ENCODE measurements around the gene KMT2D.

Gene KMT2D

GRCh38 chr12:49060237-49061156 lies at the start of gene KMT2D:
Gene KMT2D, minus strand, starts transcription at chr12:49060794. Its CDS starts 5,470 bp downstream, at chr12:49055324.
- POLR2A ChIA-PET, result interaction anchor here (1.2 to 1.5 kb wide), 2 partner anchors 10 to 70 kb away, joined by 7 read pairs; partner anchors contain the start of genes RHEBL1 and TUBA1B

GRCh38 chr12:49109641-49110463 lies 49.3 kb upstream of the KMT2D start:
- ChIA-PET POLR2A (interaction anchor here (0.6 to 7.8 kb wide), 15 partner anchors 8 to 51 kb away, joined by 3 to 112 read pairs (median 4); partner anchors contain the start of genes RHEBL1 and TUBA1B), CTCF (interaction anchor here (0.6 to 3.5 kb wide), 10 partner anchors 10 to 134 kb away, joined by 3 to 21 read pairs (median 5); partner anchors contain the start of gene RHEBL1)
- TF ChIP-seq BHLHE40 (IDR thresholded peaks at IDR 0.05; ENCODE audit: borderline replicate concordance), result no peak
- no peak for TF ChIP-seq CTBP1 (IDR thresholded peaks at IDR 0.05; ENCODE audit: borderline replicate concordance)
- TF ChIP-seq ELF4 (IDR thresholded peaks at IDR 0.05), result no peak
- no peak for TF ChIP-seq L3MBTL2 (conservative IDR thresholded peaks at IDR 0.05)
- TF ChIP-seq TARDBP (IDR thresholded peaks at IDR 0.05), result no peak
- TF ChIP-seq ARNT (IDR thresholded peaks at IDR 0.05), result no peak
- TF ChIP-seq LEF1 (IDR thresholded peaks at IDR 0.05; ENCODE audit: borderline replicate concordance), result no peak
- TF ChIP-seq PKNOX1 (IDR thresholded peaks at IDR 0.05), result no peak
- no peak for TF ChIP-seq FOXA1 (IDR thresholded peaks at IDR 0.05)
- TF ChIP-seq HDGF (IDR thresholded peaks at IDR 0.05; ENCODE audit: borderline replicate concordance), result no peak
- no peak for TF ChIP-seq ZNF384 (IDR thresholded peaks at IDR 0.05)
- no peak for TF ChIP-seq SP1 (IDR thresholded peaks at IDR 0.05)
- TF ChIP-seq FOXM1 (IDR thresholded peaks at IDR 0.05; ENCODE audit: borderline replicate concordance), result no peak
- no peak for TF ChIP-seq NFRKB (IDR thresholded peaks at IDR 0.05)
- no peak for TF ChIP-seq FOXK2 (IDR thresholded peaks at IDR 0.05)
- no peak for TF ChIP-seq SUZ12 (IDR thresholded peaks at IDR 0.05)
- DNase-seq (ENCODE audit: extremely low spot score), result no peak

More at GRCh38 chr12:49060237-49061156, at the start of gene KMT2D:
- TF ChIP-seq FOXM1 (IDR thresholded peaks at IDR 0.05; ENCODE audit: borderline replicate concordance) (peak; percentile 84), CTBP1 (IDR thresholded peaks at IDR 0.05; ENCODE audit: borderline replicate concordance) (peak; percentile 69; the same call in 1 of the 2 replicates), TARDBP (IDR thresholded peaks at IDR 0.05) (peak; percentile 61), ELF4 (IDR thresholded peaks at IDR 0.05) (peak; percentile 29; the same call in 1 of the 2 replicates), ARNT (IDR thresholded peaks at IDR 0.05) (peak; percentile 61; the same call in 1 of the 2 replicates), SP1 (IDR thresholded peaks at IDR 0.05) (no peak), LEF1 (IDR thresholded peaks at IDR 0.05; ENCODE audit: borderline replicate concordance) (peak; percentile 84), HDGF (IDR thresholded peaks at IDR 0.05; ENCODE audit: borderline replicate concordance) (no peak), SUZ12 (IDR thresholded peaks at IDR 0.05) (no peak), L3MBTL2 (conservative IDR thresholded peaks at IDR 0.05) (peak; percentile 78), NFRKB (IDR thresholded peaks at IDR 0.05) (peak; percentile 95), FOXA1 (IDR thresholded peaks at IDR 0.05) (no peak)
- CTCF ChIA-PET, result interaction anchor here (1.0 to 1.2 kb wide), 2 partner anchors 28 to 70 kb away, joined by 3 read pairs; partner anchors contain the start of gene TUBA1B
- DNase-seq (ENCODE audit: extremely low spot score), result peak; percentile 87

GRCh38 chr12:49108958-49109404 lies 48.4 kb upstream of the KMT2D start:
- POLR2A ChIA-PET, result interaction anchor here (0.6 to 7.8 kb wide), 6 partner anchors 9 to 234 kb away, joined by 3 to 112 read pairs (median 5); partner anchors contain the start of gene TUBA1B
- CTCF ChIA-PET, result interaction anchor here (0.8 to 3.5 kb wide), 6 partner anchors 9 to 51 kb away, joined by 3 to 21 read pairs (median 9); no protein-coding TSS in a partner anchor
- DNase-seq (ENCODE audit: extremely low spot score), result no peak
- TF ChIP-seq BHLHE40 (IDR thresholded peaks at IDR 0.05; ENCODE audit: borderline replicate concordance) (no peak), ARNT (IDR thresholded peaks at IDR 0.05) (no peak), FOXM1 (IDR thresholded peaks at IDR 0.05; ENCODE audit: borderline replicate concordance) (no peak), SP1 (IDR thresholded peaks at IDR 0.05) (no peak), TARDBP (IDR thresholded peaks at IDR 0.05) (no peak), SUZ12 (IDR thresholded peaks at IDR 0.05) (no peak), CTBP1 (IDR thresholded peaks at IDR 0.05; ENCODE audit: borderline replicate concordance) (no peak), FOXA1 (IDR thresholded peaks at IDR 0.05) (no peak), ZNF384 (IDR thresholded peaks at IDR 0.05) (no peak), PKNOX1 (IDR thresholded peaks at IDR 0.05) (no peak), LEF1 (IDR thresholded peaks at IDR 0.05; ENCODE audit: borderline replicate concordance) (no peak), ELF4 (IDR thresholded peaks at IDR 0.05) (no peak), NFRKB (IDR thresholded peaks at IDR 0.05) (no peak), HDGF (IDR thresholded peaks at IDR 0.05; ENCODE audit: borderline replicate concordance) (no peak)

- DNase-seq (ENCODE audit: extremely low spot score), result no peak
- ChIA-PET POLR2A (interaction anchor here (1.5 to 5.0 kb wide), 2 partner anchors 25 to 36 kb away, joined by 4 to 26 read pairs; partner anchors contain the start of genes RHEBL1 and TUBA1B), CTCF (interaction anchor here (2.9 kb wide), 1 partner anchor 17 kb away, joined by 12 read pairs; no protein-coding TSS in a partner anchor)
- no peak for TF ChIP-seq TARDBP (IDR thresholded peaks at IDR 0.05)
- TF ChIP-seq SP1 (IDR thresholded peaks at IDR 0.05), result no peak
These were observed 45.0 kb upstream of the KMT2D start for GRCh38 chr12:49105504-49106084.

- ChIA-PET CTCF (interaction anchor here (1.2 to 2.9 kb wide), 2 partner anchors 17 to 41 kb away, joined by 3 to 12 read pairs; no protein-coding TSS in a partner anchor), POLR2A (interaction anchor here (1.5 to 5.0 kb wide), 2 partner anchors 26 to 35 kb away, joined by 4 to 26 read pairs; partner anchors contain the start of genes RHEBL1 and TUBA1B)
- no peak for TF ChIP-seq ARNT (IDR thresholded peaks at IDR 0.05)
- TF ChIP-seq NFRKB (IDR thresholded peaks at IDR 0.05), result no peak
- TF ChIP-seq HDGF (IDR thresholded peaks at IDR 0.05; ENCODE audit: borderline replicate concordance), result no peak
- TF ChIP-seq FOXK2 (IDR thresholded peaks at IDR 0.05), result no peak
- no peak for TF ChIP-seq ELF4 (IDR thresholded peaks at IDR 0.05)
- TF ChIP-seq SP1 (IDR thresholded peaks at IDR 0.05), result no peak
- no peak for TF ChIP-seq L3MBTL2 (conservative IDR thresholded peaks at IDR 0.05)
- TF ChIP-seq ZNF384 (IDR thresholded peaks at IDR 0.05), result no peak
- no peak for DNase-seq (ENCODE audit: extremely low spot score)
These were observed 44.2 kb upstream of the KMT2D start for GRCh38 chr12:49104822-49105221.

Measured in HEK293T (cell line).